Stimulated activated CD4-positive, alpha-beta T cell treated with anti-CD3 and anti-CD28 coated beads, Interleukin-1b, Interleukin-23, amount 100 ng/mL, for 48 hours (primary cell): ENCODE data around the gene IRF5.
"Not testable (repeated sequence)": the region's sequence is repeated elsewhere in the genome, so short reads cannot be mapped to it uniquely, and the experiment has no call there.

Source experiments
- DNase-seq: peaks from one replicate; pipeline ENCODE4 v3.0.0-alpha.2; 2020

Gene IRF5

DNA sequence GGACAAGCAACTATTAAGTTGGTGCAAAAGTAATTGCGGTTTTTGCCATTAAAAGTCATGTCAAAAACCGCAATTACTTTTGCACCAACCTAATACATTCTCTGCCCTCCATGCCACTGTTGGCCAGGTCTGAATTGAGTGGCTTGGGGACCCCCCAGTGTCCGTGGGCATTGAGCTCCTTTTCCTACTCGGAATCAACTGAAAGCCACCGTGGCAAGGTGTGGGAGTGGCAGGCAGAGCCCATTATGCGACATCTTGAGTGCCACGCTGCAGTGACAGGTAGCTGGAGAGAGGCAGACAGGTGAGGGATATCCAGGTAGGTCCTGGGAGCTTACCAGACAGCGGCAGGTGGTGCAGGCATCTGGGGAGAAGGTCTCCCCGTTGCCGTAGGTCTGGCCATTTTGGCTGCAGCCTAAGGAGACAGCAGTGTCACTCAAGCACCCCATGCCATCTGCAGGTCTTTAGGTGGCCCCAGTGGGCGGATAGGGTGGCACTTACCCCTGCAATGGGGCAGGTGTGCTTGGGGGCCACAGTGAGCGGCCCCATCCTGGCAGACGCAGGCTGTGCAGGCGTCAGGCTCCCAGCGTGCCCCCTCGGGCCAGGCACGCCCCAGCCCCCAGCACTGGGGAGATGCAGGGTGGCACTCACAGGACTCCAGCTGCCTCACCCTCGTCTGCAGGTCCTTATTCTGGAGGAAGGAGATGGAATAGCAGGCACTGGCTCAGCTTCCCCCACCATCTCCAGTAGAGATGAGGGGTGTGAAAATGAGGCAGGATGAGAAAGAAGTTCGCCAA lies 30.8 kb upstream of the IRF5 start:
- no peak for DNase-seq

DNA sequence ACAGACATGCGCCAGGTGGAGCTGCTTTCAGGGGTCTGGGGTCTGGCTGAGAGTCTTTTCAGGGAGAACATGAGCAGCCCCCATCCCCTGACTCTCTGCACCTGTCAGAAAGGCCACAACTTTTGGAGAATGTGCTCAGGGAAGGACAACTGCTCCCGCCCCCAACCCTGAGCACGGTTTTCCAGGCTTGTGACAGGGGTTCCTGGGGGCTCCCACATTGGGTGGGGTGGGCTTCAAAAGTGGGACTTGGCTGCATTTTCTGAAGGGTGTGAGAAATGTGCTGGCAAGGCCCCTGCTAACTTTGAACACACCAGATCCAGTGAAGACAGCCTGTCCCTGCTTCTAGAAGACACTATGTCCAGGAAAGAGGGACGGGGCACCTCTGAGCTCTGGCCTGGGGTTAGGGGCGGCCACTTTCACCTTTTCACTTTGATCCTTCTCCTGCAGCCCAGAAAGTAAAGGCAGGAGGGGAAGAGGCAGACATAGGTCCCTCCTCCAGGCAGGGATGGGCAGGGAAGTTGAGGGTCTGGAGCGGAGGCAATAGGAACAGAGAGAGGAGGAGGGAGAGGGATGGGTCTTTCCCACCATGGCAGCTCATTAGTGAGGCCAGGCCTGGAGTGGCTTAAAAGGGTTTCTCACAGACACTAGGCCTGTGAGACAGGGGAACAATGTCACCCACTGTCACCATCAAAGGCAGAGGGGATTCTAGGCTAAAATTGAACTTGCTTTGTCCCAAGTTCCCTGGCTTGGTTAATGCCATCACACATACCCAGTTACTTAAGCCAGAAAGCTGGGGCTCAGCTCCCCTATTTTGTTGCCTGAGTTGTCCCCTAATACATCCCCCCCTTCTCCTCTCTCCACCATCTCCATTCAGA lies 28.7 kb upstream of the IRF5 start:
- no peak for DNase-seq

DNA sequence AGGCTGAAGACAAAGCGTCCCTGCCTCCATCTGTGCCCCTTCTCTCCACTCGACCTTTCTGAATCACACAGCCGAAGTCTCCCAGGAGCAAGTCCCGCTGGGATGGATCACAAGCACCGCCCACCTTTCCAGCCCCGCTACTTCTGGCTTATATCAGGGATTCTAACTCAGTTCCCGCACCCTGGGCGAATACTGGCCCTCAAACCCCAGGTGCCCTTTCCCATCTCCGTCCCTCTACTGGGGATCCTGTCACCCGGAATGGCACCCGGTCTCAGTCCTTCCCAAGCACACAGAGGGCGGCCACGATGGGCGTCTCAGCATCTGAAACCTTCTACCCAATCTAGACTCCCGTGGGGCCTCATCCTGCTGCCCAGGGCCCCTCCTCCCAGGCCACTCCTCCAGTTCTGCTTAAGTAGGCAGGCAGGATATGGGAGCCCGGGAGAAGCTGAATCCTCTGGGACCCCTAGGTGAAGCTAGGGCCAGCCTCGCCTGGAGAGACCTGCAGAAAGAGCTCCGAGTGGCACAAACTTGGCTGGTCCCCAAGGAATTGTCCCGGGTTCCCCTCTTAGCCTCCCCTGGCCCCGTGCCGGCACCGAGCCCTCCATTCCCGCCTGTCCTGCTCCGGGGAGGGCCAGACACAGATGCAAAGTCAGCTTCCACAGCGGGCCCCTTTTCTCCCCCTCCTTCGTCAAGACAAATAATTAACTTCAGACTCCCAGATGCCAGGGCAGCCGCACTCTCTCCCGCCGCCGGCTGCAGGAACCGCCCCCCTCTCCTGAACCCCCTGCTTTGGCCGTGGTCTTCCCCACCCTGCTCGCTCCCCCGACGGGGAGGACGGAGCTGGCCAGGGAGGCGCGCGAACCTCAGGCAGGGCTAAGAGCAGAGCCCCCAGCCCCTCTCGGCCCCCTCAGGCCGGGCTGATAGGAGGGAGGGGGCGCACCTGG lies 27.8 kb upstream of the IRF5 start:
- DNase-seq: no peak

DNA sequence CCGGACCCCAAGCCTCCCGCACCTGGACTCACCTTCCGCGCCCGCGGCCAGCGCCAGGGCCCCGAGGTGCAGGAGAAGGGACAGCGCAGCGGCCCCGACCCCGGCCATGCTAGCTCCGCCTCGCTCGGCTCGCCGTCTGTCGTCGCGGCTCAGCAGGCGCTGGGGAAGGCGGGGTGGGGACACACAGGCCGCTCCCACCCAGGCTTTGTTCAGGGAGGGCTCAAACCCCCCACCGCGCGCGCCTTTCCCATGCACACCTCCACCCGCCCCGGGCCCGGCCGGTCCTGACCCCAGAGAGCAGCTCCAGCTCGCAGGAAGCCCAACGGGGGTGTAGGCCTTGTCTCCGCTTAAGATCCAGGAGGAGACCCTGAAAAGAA lies 27.2 kb upstream of the IRF5 start, which contains the start of gene KCP:
Gene KCP (minus strand): TSS at position 141 of the 377 bp plus-strand sequence. CDS start 33 bp downstream, at position 108.
- DNase-seq: no peak

DNA sequence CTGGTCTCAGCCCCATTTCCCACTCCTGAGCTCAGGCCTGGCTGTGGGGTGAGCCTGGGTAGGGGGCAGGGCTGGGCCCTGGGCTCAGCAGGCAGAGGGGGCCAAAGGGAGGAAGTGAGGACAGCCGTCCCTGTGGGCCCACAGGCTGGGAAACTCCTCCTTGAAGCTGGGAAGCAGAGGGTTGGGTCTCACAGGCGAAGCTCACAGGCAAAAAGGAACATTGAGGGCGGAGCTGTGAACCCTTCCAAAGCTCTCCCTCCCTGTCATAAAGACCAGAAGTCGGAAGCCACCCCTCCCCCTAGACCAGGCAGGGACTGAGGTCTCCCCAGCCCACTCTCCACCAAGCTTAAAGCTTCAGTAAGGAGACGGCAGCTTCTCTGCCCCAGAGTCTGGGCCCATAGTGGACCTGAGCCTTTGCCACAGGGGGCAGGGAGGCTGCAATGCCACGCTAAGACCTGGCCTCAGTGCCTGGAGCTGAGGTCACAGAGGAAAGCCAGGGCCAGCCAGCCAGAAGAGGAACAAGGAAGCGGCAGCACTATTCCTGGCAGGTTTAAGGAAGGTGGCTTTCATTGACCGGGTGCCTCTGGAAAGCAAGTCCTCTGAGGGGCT lies 26.2 kb upstream of the IRF5 start:
- DNase-seq: no peak

DNA sequence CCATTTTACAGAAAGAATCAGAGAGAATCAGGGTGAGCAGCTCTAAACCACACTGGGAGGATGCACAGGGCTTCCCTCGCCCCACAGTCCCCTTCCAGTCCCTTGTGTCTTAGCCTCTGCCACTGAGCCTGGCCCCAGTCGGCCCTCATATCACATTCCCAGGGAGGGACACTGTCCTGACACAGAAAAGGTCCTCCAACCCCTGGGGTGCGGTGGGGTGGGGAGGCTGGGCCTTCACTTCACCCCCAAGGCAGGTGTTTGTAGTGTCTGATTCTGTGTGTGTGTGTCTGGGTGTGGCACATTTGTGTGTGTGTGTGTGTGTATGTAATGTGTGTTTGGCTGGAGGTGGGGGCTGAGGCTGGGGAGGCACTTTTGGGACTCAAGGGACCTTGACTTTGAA lies 25.4 kb upstream of the IRF5 start:
- DNase-seq: no peak

DNA sequence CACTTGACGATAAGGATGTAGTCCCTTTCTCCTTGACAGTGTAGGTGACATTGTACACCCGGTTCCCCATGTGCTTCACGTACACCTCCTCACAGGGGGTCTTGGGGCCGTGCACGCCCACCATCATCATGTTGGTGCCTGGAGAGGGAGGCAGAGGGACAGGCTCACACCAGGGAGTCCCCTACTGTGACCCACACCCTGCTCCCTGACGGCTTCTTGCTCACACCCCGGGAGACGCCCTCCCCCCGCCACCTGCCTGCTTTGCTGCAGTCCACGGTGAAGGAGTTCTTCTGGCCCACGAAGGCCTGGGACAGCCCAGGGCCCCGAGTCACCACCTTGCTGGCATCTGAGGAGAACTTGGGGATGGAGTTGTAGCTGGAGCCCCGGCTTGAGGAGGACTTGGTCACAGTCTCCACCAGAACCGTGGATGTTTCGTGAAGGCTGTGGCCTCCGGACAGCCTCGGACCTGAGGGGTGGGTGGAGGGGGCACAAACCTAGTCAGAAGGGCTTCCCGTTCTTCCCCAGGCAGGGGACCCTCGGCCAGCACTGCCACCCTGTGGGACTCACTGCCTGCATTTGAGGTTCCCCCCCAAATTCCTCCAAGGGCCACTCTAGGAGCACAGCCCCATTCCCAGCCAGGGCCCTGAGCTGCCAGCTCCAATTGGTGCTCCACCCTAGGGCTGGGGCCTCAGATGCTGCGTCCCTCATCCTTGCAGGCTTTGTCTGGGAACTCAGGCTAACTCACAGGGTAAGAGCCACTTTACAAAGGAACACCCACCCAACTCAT lies 24.8 kb upstream of the IRF5 start:
- DNase-seq: not testable (repeated sequence)

DNA sequence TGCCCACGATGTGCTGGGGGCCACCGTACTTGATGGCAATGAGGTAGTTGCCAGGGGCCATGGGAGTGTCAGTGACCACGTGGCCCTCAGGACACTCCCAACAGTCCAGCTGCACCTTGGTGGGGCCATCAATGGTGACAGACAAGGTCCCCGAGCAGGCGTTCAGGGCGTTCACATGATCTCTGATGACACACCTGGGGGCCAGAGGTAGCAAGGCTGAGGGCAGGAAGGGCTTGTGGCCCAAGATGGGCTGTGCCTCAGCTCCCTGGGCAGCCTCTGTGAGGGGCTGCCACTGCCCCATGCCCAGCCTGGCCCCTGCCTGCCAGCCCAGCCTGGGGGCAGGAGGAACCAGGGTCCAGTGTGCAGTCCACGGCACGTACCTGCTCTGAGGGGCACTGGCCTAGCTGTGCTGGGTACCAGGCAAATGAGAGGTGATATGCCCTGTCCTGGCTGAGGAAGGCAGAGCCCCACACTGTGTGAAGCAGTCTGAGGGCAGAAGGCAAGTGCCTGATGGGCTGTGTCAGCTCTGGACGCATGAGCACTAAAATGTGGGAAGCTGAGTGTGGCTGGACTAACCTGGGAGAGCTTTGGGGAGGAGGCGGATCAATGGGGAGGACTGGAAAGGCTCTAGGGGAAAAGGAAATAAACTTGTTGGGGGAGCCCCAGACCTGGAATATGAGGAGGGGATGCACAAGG lies 23.7 kb upstream of the IRF5 start:
- DNase-seq: no peak

DNA sequence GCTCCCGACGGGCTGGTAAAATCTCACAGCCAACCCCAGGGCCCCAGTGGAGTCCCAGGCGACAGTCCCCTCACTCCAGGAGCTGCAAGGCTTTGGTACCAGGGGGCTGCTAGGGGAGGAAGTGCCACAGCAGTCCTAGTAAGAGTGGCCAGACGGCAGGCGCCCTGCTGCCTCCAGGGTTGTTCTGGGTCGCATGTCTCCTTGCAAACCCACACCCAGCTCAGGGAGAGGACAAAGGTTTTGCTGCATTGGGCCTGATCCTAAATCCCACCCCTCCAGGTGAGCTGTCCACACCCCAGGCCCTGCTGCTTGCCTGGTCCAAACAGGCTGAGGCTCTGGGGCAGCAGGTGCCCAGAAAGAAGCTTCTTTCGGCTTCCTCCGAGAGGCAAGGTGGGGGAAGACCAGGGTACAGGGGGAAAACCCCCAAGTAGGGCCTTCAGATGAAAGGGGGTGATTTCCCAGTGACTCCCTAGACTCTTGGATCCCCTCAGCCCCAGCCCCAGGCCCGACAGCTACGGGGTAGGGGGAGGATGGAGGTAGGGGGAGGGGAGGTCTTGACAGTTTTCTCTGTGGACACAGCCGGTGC lies 23.1 kb upstream of the IRF5 start:
- DNase-seq: no peak

DNA sequence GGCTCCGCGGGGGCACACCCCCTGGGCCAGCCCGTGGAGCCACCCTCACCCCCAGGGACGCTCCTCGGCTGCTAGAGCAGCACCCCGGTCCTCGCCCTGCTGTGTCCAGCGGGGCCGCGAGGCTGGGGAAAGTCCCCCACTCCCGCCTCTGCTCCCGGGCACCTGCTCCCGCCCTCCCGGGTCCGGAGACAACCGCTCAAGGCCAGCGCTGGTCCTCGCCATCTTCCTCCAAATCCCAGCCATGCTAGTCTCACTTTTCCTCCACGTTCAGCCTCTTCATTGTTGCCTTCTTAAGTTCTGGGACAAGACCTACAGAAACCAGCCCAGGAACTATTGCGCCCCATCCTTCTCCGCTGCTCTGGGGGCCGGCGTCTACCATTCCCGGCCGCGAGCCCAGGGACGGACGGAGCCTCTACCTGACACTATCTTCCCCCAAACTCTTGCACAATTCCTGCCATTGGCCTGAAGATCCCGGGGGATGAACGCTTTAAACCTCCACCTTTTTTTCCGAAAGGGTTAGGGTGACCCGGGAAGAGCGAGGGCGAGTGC lies 22.4 kb upstream of the IRF5 start:
- no peak for DNase-seq

DNA sequence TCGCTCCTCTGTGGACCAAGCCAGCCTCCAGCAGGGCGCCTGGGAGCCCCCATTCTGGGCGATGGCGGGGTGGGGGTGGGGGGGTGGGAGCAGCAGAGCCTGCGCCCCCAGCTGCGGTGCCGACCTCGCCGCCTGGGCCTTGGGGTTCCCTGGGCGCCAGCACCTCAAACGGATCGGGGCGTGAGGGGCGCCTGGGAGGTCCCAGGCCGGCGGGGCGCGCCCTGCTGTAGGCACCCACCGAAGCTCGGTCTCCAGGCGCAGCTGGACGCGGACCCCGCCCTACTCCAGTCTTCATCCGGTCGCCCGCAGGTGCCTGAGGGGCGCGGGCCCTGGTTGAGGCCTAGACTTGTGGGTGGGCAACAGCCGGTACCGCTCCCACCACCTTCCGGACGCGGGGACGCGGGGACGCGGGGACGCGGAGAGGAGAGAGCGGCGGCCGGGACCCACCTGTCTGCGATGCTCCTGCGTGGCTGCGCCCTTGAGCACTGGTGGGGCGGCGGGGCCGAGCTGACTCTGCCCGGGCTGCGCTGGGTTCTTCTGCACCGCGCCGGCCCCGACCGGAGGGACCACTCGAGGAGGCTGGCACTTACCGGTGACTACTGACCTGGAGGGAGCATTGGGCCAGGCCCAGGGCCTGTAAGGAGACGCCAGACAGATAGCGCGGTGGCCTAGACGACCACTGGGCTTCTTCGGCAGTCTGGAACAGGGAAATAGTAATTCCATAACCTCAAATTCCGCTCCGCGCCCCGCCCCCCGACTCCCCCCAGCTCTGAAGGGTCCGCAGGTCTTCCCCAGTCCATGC lies 21.7 kb upstream of the IRF5 start:
- no peak for DNase-seq

DNA sequence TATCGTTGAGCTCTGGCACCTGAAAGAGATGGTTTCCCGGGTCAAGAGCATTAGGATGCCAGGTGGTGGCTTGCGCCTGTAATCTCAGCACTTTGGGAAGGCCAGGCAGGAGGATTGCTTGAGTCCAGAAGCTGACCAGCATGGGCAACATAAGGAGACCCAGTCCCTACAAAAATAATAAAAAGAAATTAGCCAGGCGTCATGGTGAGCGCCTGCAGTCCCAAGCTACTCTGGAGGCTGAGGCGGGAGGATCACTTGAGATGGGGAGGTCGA lies 21.1 kb upstream of the IRF5 start:
- no peak for DNase-seq

DNA sequence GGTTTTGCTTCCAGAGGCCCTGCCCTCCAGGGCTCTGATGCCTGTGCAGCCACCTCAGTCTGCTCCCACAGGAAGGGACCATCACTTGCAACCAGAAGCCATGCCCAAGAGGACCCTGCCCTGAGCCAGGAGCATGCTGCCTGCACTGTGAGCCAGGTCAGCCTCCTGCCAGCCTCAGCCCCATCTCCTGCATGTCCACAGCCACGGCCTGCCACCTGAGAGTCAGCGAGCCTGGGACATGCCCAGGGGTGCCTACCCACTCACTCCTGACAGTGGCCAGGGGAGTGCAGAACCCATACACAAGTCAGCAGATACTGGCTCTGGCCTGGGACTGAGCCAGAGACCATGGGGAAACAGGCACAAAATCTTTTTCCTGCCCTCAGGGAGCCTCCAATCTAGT lies 20.6 kb upstream of the IRF5 start:
- no peak for DNase-seq

DNA sequence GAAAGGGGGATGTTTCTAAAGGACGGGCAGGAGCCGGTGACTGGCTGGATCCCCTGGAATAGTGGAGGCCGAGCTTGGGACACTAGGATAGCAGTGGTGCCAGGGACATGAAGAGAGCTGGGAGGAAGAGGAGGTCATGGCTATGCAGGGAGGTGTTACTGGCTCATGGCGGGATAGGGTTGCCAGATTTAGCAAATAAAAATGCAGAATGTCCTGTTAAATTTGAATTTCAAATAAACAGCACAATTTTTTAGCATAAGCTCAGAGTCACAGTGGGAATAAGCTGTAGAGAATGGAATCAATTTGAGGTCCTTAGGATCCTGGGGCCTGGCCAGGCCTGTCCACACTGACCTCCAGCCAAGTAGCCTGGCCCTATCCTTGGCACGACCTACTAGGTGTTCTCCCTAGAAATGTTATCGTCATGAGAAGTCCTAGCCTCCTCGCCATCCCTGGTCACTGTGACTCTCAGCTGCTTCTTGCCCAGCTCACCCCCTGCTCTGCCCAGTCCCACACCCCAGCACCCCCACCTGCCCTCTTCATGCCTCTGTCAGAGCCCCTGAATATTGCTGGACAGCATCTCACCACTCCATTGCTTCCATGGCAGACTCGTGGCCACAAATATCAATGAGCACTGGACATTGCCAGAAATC lies 19.6 kb upstream of the IRF5 start:
- DNase-seq: no peak

DNA sequence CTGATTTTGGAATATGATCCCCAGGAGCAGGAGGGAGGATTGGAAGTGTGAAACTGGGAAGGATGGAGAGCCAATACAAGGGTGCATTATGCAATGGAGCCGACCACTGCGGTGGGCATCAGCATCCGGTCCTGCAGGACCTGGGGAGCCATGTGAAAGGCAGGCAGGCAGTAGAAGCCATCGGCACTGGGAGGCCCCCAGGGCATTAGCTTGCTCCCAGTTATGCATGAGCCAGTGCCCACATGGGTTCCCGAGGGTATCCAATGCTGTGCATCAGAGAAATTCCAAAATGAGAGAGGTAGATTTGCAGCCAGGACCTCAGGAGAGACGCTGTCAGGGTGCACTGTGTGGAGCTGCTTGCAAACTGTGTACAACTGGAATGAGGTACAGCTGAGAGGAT lies 18.5 kb upstream of the IRF5 start:
- DNase-seq: no peak

DNA sequence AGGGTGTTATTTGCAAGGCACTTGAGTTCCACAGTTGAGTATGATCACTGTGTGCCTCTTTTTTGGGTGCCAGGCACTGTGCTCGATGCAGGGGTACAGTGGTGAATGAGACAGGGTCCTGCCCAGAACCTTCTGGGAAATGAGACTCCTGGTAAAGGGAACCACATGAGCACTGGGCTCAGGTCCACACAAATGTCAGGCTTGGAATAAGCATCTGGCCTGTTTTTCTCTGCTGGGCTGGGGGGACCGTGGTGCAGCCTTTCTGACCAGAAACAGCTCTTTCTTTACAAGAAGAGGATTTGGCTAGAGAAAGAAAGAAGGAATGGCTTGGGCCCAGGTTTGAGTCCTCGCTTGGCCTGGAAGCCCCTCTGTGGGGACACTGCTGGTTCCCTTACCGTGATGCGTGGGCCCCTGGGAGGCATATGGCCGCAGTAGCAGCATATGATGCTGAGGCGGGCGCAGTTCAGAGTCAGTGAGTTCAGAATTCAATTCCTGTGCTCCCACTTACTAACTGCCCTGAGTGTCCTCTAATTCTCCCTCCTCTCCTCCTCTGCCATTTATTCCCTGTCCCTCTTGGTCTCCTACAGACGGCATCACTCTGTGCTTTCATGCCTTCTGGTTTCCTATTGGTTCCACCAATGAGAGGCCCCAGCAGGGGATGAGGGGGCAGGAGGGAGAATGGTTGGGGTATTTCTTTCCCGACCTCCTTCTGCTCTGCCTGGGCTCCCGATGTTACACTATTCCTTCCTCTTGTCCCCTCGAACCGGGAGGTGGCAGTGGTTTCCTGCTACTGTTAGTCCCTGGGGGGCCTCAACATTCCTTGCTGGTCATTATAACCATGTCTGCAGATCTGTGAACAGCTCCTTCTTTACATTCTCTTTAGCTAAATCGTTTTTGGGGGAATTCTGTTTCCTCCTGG lies 17.6 kb upstream of the IRF5 start:
- DNase-seq: no peak

DNA sequence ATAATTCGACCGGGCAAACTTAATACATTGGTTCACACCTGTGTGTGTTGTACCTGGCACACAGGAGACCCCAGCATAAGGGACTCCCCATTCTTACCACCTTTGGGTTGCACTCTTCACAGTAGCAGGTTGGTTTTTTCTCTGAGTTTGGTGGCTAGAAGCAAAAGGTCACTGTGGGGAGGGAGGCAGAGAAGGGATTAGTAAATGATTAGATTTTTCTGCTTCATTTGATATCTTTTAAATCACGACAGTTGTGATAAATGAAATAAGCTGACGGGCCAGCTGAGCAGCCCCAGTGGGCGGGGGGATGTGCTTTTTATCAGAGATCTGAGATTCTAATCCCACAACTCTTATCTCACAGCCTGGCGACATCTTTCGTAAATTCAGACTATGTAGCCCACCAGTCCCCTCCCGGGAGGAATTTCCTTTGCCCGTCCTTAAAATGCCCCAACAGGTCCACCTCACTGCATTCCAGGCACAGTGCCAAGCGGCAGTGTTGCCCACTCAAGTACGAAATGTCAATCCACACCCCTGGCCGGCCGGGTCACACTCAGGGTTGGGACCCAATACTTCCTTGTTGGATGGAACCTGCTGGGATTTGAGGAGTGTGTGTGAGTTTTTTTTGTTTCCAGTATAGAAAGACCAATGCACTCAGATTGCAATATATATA lies 16.7 kb upstream of the IRF5 start:
- DNase-seq: no peak
